ENCODE measurements around the gene UNC5C.

DNA sequence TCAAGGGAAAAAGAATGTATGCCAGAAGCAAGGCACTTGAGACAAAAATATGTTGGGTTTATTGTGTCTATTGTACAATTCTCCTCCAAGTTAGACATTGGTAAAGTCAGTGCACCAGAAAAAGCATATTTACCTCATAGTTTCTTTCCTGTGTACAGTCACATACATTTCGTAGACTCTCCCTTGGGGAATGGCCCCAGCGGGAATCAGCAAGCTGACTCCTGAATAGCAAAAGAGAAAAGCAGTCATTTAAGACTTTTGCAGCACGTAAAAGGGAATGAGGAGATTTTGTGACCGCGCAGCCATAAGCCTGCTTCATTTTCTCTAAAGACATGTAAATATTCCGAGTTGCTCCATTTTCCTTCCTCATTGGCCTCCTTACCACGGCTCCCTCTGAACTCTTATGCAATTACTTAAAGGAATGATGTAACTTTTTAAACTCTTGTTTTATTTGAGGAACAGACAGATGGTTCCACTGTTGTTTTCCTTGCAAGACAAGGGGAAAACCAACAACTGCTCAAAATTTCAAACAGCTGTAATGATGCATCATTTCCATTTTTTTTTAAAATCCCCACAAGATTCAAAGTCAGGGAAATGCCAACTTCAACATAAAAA is 332.7 kb downstream of the UNC5C start:
- TF ChIP-seq CTCF (conservative IDR thresholded peaks at IDR 0.05 in 1 of 2, IDR thresholded peaks at IDR 0.05 in 1 of 2; ENCODE audit: low read depth in 1 of 2, low read length in 2 of 2) (no peak), EZH2 (IDR thresholded peaks at IDR 0.05; ENCODE audit: low read length, missing control alignments) (no peak)

Measured in fibroblast of lung (primary cell).